Tibial nerve (tissue), 4 donors: ENCODE measurements around the gene ZNF281. TPM values are rescaled to one million over a fixed set of nuclear protein-coding genes. Genes with fewer than 3 reads are reported as not detected.

ENCODE experiments used
- DNase-seq, 2 donors: peaks; one replicate each; pipeline ENCODE4 v3.0.0-alpha.2; 2019; ENCODE audit warnings: low spot score in 2 of 2
- H3K27ac ChIP-seq, 4 donors: fragments of 200-600 bp; sonication (generic) in 3 of 4; one replicate each; pipeline ENCODE4 v1.5.1; 2017 to 2019; ENCODE audit warnings: mild to moderate bottlenecking in 1 of 4
- H3K27me3 ChIP-seq, 2 donors: fragments of 200-600 bp; sonication (generic) in 1 of 2; one replicate each; pipeline versions ENCODE4 v1.5.1 to v1.6.0; 2017 to 2019
- H3K36me3 ChIP-seq, 3 donors: fragments of 200-600 bp; sonication (generic); one replicate each; pipeline ENCODE4 v1.5.1; 2018 to 2019
- H3K4me1 ChIP-seq, 4 donors: fragments of 200-600 bp; sonication (generic) in 3 of 4; one replicate each; pipeline ENCODE4 v1.5.1; 2017 to 2019
- H3K4me3 ChIP-seq, 4 donors: fragments of 200-600 bp; sonication (generic) in 3 of 4; one replicate each; pipeline ENCODE4 v1.5.1; 2017 to 2019; ENCODE audit warnings: mild to moderate bottlenecking in 1 of 4, moderate library complexity in 1 of 4
- H3K9me3 ChIP-seq, 4 donors: fragments of 200-600 bp; sonication (generic) in 3 of 4; one replicate each; pipeline ENCODE4 v1.5.1; 2017 to 2019
- EP300 ChIP-seq, 2 donors: sonication (generic); formaldehyde crosslinking; IDR thresholded peaks; one replicate each; pipeline ENCODE4 v1.6.1; 2017; ENCODE audit warnings: antibody characterized with exemption in 2 of 2, mild to moderate bottlenecking in 1 of 2
- POLR2A ChIP-seq, 2 donors: fragments of 450-650 bp; IDR thresholded peaks; one replicate each; pipeline ENCODE4 v1.6.1; 2017; ENCODE audit warnings: antibody characterized with exemption in 2 of 2, mild to moderate bottlenecking in 2 of 2, moderate library complexity in 2 of 2
- WGBS, 2 donors: methylation state at CpG; one replicate each; pipeline ENCODE4 v1.1.5; 2018; 5-methylcytosine and 5-hydroxymethylcytosine counted together
- total RNA-seq, 4 donors: library from RNA; depleted of rRNA; stranded (reverse); fragments of >200 nt; gene quantifications; one replicate each; pipeline ENCODE4 v1.1.0, GENCODE V29; 2016
- TF ChIP-seq, protein P1 (sequence below), 5 experiments: fragments of 200-600 bp in 3 of 5; fragments of 450-650 bp in 2 of 5; sonication (generic) in 3 of 5; IDR thresholded peaks; one replicate each; pipeline ENCODE4 v1.5.1; 2016 to 2019; ENCODE audit warnings: antibody characterized with exemption in 5 of 5, mild to moderate bottlenecking in 3 of 5, moderate library complexity in 2 of 5

ZNF281 gene
- total RNA-seq, 4 donors from 2014 or later = 8.0 to 12.9 (median 8.9) TPM

DNA sequence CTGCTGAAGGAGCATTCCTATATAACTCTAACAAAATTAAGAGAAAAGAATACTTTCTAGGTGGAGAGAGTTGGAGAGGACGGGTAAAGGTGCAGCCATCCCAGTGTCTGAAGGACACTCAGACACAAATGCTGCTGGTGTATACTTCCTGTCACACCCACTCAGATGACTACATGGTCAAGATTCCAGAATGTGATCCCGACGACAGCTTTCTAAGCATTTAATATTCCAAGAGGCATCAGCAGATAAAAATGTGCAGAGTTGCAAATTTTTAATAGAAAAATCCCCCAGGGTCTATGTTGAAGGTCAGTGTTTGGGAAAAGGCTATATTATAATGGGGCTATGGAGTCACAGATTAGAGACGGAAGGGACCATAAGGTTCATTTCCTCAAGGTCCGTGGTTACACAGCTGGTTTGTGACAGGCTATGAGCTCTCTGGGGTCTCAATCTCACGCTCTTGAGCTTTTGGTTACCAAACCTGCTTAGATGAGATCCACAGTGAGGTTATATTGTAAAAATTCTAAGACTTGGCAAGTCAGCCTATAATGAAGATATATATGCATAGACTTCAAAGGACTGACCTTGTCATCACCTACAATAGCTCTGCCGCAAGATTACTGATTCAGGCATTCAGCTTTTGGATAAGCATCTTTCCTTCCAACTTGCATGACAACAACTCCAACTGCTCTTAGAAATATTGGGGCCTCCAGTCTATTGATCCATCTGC, 35.1 kb downstream of the ZNF281 start:
- no peak for TF ChIP-seq EP300 (IDR thresholded peaks at IDR 0.05)
- TF ChIP-seq, protein P1, sequence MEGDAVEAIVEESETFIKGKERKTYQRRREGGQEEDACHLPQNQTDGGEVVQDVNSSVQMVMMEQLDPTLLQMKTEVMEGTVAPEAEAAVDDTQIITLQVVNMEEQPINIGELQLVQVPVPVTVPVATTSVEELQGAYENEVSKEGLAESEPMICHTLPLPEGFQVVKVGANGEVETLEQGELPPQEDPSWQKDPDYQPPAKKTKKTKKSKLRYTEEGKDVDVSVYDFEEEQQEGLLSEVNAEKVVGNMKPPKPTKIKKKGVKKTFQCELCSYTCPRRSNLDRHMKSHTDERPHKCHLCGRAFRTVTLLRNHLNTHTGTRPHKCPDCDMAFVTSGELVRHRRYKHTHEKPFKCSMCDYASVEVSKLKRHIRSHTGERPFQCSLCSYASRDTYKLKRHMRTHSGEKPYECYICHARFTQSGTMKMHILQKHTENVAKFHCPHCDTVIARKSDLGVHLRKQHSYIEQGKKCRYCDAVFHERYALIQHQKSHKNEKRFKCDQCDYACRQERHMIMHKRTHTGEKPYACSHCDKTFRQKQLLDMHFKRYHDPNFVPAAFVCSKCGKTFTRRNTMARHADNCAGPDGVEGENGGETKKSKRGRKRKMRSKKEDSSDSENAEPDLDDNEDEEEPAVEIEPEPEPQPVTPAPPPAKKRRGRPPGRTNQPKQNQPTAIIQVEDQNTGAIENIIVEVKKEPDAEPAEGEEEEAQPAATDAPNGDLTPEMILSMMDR (IDR thresholded peaks at IDR 0.05) = no peak
- WGBS, 2 donors = 49 to 51% methylated on average over 7 of the region's 7 CpGs
- no peaks in the 10 kb centered on the region for H3K9me3 ChIP-seq
- no peaks in the 10 kb centered on the region for H3K36me3 ChIP-seq
- H3K27ac ChIP-seq = no peak overlapping the region
- H3K27me3 ChIP-seq = no peaks in the 10 kb centered on the region
- no peak overlapping the region for H3K4me3 ChIP-seq
- no peak for DNase-seq
- peaks cover 0 to 16% (median 0%) of the 10 kb centered on the region in 4 donors for H3K4me1 ChIP-seq

DNA sequence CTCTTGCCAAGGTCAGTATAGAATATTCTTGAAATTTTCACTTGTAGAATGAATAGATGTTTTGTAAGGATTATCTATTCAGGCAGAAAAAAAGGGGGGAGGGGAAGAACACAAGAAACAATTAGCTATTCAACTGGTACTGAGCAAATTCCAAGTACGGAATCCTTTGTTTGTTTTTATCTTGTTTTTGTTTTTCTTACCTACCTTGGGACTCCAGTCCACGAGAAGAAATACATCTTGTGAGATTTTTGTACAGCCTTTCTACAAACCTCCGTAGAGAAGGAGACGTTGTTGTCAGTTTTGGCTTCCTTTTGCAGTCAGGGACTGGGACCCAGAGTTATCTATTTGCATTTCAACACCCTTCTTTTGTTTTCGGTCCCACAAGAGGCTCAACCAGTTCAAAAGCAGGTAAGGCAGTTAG, 36.0 kb downstream of the ZNF281 start:
- 16 to 27% methylated on average over 5 of the region's 5 CpGs for WGBS, 2 donors
- Histone ChIP-seq H3K4me3 (no peak overlapping the region), H3K9me3 (no peaks in the 10 kb centered on the region), H3K27ac (no peak overlapping the region), H3K4me1 (peaks cover 0 to 16% (median 0%) of the 10 kb centered on the region in 4 donors), H3K27me3 (no peaks in the 10 kb centered on the region), H3K36me3 (no peaks in the 10 kb centered on the region)
- no peak for TF ChIP-seq EP300 (IDR thresholded peaks at IDR 0.05)
- no peak for TF ChIP-seq POLR2A (IDR thresholded peaks at IDR 0.05)
- no peak for DNase-seq

DNA sequence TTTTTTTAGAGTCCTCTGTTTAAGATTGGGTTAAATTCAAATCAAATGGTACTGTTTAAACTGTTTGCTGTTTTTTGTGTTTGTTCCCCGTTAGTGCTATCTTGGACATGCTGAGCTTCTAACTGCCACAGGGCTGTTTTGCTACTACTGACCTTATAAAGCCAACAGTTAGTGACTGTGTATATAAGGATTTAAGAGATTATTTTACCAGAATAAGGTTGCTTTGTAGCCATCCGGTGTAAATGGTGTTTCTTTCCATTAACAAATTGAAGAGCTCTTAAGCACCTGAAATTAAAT, 37.0 kb downstream of the ZNF281 start:
- TF ChIP-seq EP300 (IDR thresholded peaks at IDR 0.05) (no peak), POLR2A (IDR thresholded peaks at IDR 0.05) (no peak)
- TF ChIP-seq, protein P1 (IDR thresholded peaks at IDR 0.05) = no peak
- DNase-seq = no peak
- 37 to 54% methylated on average over 2 of the region's 2 CpGs for WGBS, 2 donors
- Histone ChIP-seq H3K9me3 (no peaks in the 10 kb centered on the region), H3K27ac (no peak overlapping the region), H3K4me1 (peaks cover 0 to 16% (median 0%) of the 10 kb centered on the region in 4 donors), H3K36me3 (no peaks in the 10 kb centered on the region), H3K27me3 (no peaks in the 10 kb centered on the region), H3K4me3 (no peak overlapping the region)

DNA sequence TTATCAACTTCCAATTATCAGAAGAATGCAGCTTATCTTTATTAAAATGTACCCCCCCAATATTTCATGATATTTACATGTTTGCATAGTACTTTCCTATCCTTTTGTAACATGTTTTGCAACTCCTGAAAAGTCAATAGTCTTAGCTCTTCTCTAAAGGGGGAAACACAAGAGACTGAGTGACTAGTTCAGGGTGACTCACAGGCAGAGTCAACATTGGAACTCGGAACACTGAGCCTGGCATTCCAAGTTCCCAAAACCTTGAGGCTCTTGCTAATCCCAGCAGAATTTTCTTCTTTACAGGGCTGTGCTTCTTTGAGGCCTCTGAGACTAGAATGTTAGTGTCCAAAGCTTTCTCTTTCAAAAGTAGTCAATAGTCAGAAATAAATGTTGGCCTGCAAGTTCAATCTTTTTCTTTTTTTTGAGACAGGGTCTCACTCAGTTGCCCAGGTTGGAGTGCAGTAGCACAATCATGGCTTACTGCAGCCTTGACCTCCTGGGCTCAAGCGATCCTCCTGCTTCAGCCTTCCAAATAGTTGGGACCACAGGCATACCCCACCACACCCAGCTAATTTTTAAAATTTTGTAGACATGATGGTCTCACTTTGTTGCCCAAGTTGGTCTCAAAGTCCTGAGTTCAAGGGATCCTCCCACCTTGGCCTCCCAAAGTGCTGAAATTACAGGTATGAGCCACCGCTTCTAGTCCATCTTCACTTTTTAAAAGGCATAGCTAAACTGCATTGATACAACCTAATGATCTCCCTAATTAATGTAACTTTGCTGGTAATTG, 37.5 kb downstream of the ZNF281 start:
- Histone ChIP-seq H3K27ac (no peak overlapping the region), H3K27me3 (no peaks in the 10 kb centered on the region), H3K9me3 (no peaks in the 10 kb centered on the region), H3K36me3 (no peaks in the 10 kb centered on the region), H3K4me1 (peaks cover 0 to 16% (median 0%) of the 10 kb centered on the region in 4 donors), H3K4me3 (no peak overlapping the region)
- TF ChIP-seq, protein P1 (IDR thresholded peaks at IDR 0.05) = no peak
- no peak for TF ChIP-seq POLR2A (IDR thresholded peaks at IDR 0.05)
- TF ChIP-seq EP300 (IDR thresholded peaks at IDR 0.05) = no peak
- WGBS, 2 donors = 74 to 77% methylated on average over 3 of the region's 3 CpGs
- no peak for DNase-seq

DNA sequence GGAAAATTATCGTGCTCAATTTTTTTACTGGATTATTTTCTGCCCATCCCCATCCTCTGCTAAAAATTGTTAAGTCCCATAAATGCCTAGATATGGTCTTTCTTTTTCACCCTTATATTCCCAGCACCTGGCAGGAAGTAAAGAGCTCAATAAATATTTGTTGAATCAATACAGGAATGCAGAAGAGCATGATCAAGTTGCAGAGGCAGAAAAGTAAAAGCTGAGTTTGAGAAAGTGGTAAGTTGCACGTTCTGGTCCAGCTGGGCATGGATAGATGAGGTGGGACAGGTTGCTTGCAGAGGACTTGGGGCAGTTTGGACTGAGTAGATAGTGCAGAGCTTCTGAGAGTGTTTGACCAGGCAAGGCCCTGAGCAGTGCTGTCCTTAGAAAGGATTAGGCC, 40.1 kb downstream of the ZNF281 start:
- 82 to 86% methylated on average over 2 of the region's 2 CpGs for WGBS, 2 donors

More for the DNA sequence above, 40.1 kb downstream of the ZNF281 start:
- Histone ChIP-seq H3K4me3 (no peak overlapping the region), H3K36me3 (no peaks in the 10 kb centered on the region), H3K27ac (no peak overlapping the region), H3K9me3 (no peaks in the 10 kb centered on the region), H3K4me1 (peaks cover 0 to 14% (median 0%) of the 10 kb centered on the region in 4 donors), H3K27me3 (no peaks in the 10 kb centered on the region)
- TF ChIP-seq, protein P1 (IDR thresholded peaks at IDR 0.05) = no peak
- TF ChIP-seq POLR2A (IDR thresholded peaks at IDR 0.05) (no peak), EP300 (IDR thresholded peaks at IDR 0.05) (no peak)
- no peak for DNase-seq
